GM21390 (cell line): ENCODE results near the gene P2RY8.

ENCODE experiments used
- ATAC-seq: cut with Tn5 transposase; IDR thresholded peaks from one replicate; pipeline ENCODE4 v1.9.1; 2021; ENCODE audit not compliant: unreplicated experiment

Gene P2RY8

DNA sequence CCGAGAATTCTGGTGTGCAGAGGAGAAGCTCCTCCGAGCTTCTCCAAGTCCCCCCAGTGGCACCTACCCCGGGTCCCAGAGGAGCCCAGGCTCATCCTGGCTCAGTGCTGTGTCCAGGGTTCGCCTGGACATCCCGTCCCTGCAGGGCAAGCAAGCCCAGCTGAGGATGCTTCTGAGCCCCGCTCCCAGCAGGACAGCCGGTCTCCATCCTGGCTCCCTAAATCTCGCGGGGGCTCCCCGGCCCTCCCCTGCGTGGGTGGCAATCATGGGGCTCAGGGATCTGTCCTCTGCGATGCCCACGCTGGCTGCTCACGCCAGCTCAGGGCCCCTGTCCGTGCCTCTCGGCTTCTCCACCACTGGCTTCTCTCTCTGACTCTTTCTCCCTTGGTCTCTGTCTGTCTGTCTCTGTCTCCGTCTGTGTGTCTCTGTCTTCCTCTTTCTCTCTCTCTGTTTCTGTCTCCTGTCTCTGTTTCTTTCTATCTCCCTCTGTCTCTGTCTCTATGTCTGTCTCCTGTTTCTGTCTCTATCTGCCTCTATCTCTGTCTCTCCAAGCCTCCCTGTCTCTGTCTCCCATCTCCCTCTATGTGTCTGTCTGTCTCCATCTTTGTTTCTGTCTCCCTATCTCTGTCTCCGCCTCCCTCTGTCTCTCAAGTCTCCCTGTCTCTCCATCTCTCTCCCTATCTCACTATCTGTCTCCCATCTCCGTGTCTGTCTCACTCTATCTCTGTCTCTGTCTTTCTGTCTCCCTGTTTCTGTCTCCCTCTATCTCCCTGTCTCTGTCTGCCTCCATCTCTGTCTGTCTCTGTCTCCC lies 117.2 kb downstream of the P2RY8 start:
- no peak for ATAC-seq

DNA sequence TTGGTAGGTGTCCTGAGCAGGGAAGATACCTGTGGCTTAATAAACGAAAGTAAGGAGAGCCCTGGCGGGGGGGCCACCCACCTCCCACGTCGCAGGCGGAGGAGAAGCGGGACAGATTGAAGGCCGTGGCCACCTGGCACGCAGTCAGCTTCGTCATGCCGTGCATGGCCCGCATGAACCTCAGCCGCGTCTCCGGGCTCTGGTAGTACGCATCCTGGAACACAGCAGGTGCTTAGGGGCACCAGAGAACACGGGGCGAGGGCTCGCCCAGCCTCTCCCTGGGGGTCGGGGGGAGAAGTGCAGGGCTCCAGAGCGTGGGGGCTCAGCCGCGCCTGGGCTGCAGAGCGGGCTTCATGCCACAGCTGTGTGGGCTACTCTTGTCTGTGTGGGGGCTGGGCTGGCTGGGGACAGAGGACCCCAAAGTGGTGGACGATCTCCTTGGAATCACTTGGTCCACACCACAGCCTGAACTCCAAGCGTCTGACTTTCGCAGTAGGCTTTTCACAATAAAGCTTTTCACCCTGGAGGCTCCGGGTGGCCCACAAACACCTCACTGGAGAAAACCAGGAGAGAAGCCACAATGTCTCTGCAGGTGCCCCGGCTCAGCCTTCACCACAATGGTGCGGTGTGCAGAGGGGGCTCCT lies 118.0 kb downstream of the P2RY8 start:
- no peak for ATAC-seq

DNA sequence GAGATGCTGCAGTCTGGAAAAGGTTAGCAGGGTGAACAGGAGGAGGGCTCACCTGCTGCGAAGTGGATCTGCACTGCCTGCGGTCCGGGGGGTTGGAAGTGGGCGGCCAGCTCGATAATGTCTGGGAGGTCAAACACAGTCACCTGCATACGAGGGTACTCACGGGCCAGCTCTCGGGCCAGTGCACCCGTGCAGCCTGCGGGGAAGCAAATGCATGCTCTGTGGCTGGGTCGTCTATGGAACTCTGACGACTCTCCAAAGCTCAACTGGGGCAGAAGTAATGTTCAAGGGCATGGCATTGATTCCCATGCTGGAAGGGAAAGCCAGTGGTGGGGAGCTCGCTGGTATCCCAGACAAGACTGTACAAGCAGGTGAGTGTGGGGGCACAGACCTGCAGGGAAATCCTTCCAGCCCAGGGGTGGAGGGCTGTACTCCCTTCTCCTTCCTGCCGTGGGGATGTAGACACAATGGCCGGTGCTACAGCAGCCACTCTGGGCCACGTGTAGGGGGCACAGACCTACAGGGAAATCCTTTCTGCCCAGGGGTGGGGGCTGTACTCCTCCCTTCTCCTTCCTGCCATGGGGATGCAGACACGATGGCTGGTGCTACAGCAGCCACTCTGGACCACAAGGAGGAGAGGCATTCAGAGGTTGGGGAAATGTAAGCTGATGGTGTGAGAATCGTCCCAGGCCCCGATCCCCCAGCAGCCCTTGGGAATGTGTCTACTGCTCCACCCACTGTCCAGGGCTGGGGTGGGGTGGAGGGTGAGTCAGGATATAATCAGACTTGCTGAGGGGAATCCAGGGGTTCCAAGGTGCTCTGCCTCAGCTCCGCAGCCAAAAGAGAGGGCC lies 118.8 kb downstream of the P2RY8 start:
- ATAC-seq, result no peak

DNA sequence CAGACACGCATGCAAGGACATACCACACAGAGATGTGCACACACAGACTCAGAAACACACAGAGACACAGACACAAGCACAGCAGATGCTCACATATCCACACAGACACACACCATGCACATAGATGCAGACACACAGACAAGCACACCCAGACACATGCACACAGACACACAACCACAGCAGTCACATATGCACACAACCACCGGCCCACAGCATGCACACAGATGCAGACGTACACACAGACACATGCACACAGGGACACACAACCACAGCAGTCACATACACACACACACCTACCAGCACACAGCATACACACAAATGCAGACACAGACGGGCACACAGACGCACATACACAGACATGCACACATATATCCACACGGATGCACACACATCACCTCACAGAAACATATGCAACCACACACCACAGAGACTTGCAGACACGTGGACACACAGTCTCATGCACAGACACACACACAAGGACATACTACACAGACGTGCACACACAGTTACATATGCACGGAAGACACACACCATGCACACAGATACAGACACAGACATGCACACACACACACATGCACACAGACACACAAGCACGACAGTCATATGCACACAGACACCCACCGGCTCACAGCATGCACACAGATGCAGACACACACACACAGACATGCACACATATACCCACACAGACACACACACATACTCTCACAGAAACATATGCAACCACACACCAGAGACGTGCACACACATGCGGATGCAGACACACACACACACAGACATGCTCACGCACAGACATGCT lies 119.8 kb downstream of the P2RY8 start:
- ATAC-seq, result no peak

DNA sequence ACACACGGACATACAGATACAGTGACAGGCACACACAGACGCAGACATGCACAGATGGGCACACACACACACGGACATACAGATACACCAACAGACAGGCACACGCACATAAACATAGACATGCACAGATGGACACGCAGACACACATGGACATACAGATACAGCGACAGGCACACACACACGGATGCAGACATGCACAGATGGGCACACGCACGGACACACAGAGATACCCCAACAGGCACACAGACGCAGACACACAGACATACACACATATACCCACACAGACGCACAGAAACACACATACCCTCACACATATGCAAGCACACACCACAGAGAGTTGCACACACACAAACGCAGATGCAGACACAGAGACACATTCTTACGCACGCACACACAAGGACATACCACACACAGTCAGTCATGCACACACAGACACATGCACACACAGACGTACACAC lies 120.6 kb downstream of the P2RY8 start:
- no peak for ATAC-seq
